Measurements from ENCODE around the gene DUSP14. TPM values are rescaled to one million over a fixed set of nuclear protein-coding genes. Genes with fewer than 3 reads are reported as not detected.

Gene DUSP14
- polyA plus RNA-seq, 1 of the 3 experiments (the other 2 are of a cell fraction), result 85.8 TPM

DNA sequence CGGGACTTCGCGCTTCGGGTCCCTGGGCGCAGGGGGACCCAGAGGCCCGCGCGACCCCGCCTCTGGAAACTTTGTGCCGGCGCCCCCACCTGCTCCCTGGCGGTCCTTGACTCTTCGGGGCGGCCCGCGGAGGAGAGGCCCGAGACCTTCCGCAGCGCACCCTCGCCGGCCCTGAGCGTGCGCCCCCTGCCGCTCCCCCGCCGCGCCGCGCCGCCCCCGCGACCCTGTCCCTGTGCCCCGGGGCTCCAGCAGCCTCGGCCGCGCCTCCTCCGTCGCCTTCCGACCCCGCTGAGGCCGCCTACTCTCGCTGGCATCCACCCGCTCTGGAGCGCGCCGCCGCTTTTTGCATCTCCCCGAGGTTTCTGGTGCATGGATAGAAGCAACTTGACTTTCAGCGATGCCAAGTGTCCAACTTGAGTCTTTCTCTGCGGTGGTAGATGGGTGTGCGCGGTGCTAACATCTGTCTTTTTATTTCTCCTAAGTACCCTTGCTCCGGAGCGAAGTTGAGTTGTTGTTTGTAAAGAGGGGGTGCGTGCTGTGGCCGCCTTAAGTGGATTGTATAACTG, 414 bp downstream of the DUSP14 start (continued):
- TF ChIP-seq, protein P1, sequence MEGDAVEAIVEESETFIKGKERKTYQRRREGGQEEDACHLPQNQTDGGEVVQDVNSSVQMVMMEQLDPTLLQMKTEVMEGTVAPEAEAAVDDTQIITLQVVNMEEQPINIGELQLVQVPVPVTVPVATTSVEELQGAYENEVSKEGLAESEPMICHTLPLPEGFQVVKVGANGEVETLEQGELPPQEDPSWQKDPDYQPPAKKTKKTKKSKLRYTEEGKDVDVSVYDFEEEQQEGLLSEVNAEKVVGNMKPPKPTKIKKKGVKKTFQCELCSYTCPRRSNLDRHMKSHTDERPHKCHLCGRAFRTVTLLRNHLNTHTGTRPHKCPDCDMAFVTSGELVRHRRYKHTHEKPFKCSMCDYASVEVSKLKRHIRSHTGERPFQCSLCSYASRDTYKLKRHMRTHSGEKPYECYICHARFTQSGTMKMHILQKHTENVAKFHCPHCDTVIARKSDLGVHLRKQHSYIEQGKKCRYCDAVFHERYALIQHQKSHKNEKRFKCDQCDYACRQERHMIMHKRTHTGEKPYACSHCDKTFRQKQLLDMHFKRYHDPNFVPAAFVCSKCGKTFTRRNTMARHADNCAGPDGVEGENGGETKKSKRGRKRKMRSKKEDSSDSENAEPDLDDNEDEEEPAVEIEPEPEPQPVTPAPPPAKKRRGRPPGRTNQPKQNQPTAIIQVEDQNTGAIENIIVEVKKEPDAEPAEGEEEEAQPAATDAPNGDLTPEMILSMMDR (IDR thresholded peaks at IDR 0.05), result peak; percentile 49
- TF ChIP-seq TEAD4 (IDR thresholded peaks at IDR 0.05; ENCODE audit: borderline replicate concordance, insufficient read depth) (no peak), RAD21 (IDR thresholded peaks at IDR 0.05; ENCODE audit: low read length) (no peak), MXI1 (IDR thresholded peaks at IDR 0.05; ENCODE audit: low read depth, low read length) (no peak; the same call in 1 of the 2 replicates), GATA2 (CRISPR knock-in tag; IDR thresholded peaks at IDR 0.05) (no peak), EZH2phosphoT487 (IDR thresholded peaks at IDR 0.05; ENCODE audit: borderline replicate concordance, low read depth) (no peak), RXRA (IDR thresholded peaks at IDR 0.05; ENCODE audit: borderline replicate concordance, low read depth) (no peak), FOXJ3 (CRISPR knock-in tag; IDR thresholded peaks at IDR 0.05) (no peak)
- TF ChIP-seq, protein P2, sequence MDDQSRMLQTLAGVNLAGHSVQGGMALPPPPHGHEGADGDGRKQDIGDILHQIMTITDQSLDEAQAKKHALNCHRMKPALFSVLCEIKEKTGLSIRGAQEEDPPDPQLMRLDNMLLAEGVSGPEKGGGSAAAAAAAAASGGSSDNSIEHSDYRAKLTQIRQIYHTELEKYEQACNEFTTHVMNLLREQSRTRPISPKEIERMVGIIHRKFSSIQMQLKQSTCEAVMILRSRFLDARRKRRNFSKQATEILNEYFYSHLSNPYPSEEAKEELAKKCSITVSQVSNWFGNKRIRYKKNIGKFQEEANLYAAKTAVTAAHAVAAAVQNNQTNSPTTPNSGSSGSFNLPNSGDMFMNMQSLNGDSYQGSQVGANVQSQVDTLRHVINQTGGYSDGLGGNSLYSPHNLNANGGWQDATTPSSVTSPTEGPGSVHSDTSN (IDR thresholded peaks at IDR 0.05), result no peak
- TF ChIP-seq, protein P3, sequence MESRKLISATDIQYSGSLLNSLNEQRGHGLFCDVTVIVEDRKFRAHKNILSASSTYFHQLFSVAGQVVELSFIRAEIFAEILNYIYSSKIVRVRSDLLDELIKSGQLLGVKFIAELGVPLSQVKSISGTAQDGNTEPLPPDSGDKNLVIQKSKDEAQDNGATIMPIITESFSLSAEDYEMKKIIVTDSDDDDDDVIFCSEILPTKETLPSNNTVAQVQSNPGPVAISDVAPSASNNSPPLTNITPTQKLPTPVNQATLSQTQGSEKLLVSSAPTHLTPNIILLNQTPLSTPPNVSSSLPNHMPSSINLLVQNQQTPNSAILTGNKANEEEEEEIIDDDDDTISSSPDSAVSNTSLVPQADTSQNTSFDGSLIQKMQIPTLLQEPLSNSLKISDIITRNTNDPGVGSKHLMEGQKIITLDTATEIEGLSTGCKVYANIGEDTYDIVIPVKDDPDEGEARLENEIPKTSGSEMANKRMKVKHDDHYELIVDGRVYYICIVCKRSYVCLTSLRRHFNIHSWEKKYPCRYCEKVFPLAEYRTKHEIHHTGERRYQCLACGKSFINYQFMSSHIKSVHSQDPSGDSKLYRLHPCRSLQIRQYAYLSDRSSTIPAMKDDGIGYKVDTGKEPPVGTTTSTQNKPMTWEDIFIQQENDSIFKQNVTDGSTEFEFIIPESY (IDR thresholded peaks at IDR 0.05; ENCODE audit: borderline replicate concordance, low read depth), result no peak
- TF ChIP-seq, protein P4, sequence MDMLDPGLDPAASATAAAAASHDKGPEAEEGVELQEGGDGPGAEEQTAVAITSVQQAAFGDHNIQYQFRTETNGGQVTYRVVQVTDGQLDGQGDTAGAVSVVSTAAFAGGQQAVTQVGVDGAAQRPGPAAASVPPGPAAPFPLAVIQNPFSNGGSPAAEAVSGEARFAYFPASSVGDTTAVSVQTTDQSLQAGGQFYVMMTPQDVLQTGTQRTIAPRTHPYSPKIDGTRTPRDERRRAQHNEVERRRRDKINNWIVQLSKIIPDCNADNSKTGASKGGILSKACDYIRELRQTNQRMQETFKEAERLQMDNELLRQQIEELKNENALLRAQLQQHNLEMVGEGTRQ (IDR thresholded peaks at IDR 0.05; ENCODE audit: borderline replicate concordance, low read depth, low read length), result no peak
